HepG2 (cell line): ENCODE results near the gene FHIT. TPM values are rescaled to one million over a fixed set of nuclear protein-coding genes. Genes with fewer than 3 reads are reported as not detected.

ENCODE experiments used
- AKAP8 ChIP-seq: sonication (generic); formaldehyde crosslinking; IDR thresholded peaks from 2 replicates; pipeline ENCODE4 v1.5.1; 2020; ENCODE audit warnings: mild to moderate bottlenecking, missing genetic modification reagents
- MEIS2 ChIP-seq: sonication (generic); formaldehyde crosslinking; IDR thresholded peaks from 2 replicates; pipeline ENCODE4 v1.9.0; 2021; ENCODE audit warnings: mild to moderate bottlenecking, missing genetic modification reagents
- NR2F1 ChIP-seq, 2 experiments: fragments of 450-650 bp in 1 of 2; formaldehyde crosslinking in 1 of 2; IDR thresholded peaks; 2 replicates each; pipeline versions ENCODE4 v1.5.0 to v1.6.1; 2016 to 2020; ENCODE audit warnings: mild to moderate bottlenecking in 1 of 2, missing compliant biosample characterization in 1 of 2, missing genetic modification reagents in 1 of 2, moderate library complexity in 1 of 2
- SP4 ChIP-seq: sonication (generic); formaldehyde crosslinking; IDR thresholded peaks from 2 replicates; pipeline ENCODE4 v1.8.1; 2023; ENCODE audit warnings: mild to moderate bottlenecking, missing genetic modification reagents
- ZNF790 ChIP-seq: sonication (generic); formaldehyde crosslinking; IDR thresholded peaks from 2 replicates; pipeline ENCODE4 v1.8.0; 2022; ENCODE audit warnings: missing genetic modification reagents, mild to moderate bottlenecking, borderline replicate concordance
- ZSCAN25 ChIP-seq: sonication (generic); formaldehyde crosslinking; IDR thresholded peaks from 2 replicates; pipeline ENCODE4 v1.8.0; 2022; ENCODE audit warnings: mild to moderate bottlenecking, missing genetic modification reagents
- polyA plus RNA-seq, 8 experiments: library from polyadenylated mRNA; depleted of rRNA in 3 of 8; stranded (reverse) in 7 of 8; unstranded in 1 of 8; fragments of >200 nt; fragmentation: Illumina TruSeq in 4 of 8; extraction: Trizol in 4 of 8; gene quantifications; 2 replicates each; pipeline versions ENCODE4 v1.2.1 to v1.2.3, GENCODE V29; 2011 to 2016; ENCODE audit warnings: low read depth in 4 of 8, missing spikeins in 1 of 8, mixed read lengths in 1 of 8; ENCODE audit not compliant: insufficient read depth in 1 of 8
- total RNA-seq, 5 experiments: library from RNA; depleted of rRNA; stranded (reverse); fragments of >200 nt; fragmentation: Illumina TruSeq; extraction: Trizol; gene quantifications; 2 replicates each; pipeline ENCODE4 v1.2.3, GENCODE V29; 2016; ENCODE audit warnings: low read depth in 1 of 5
- TF ChIP-seq, protein P1 (sequence below): sonication (generic); formaldehyde crosslinking; IDR thresholded peaks from 2 replicates; pipeline ENCODE4 v1.5.0; 2020; ENCODE audit warnings: mild to moderate bottlenecking, missing genetic modification reagents, borderline replicate concordance
- TF ChIP-seq, protein P2 (sequence below): sonication (generic); formaldehyde crosslinking; conservative IDR thresholded peaks from 2 replicates; pipeline ENCODE4 v1.8.1; 2023; ENCODE audit warnings: missing genetic modification reagents
- TF ChIP-seq, protein P3 (sequence below): sonication (generic); formaldehyde crosslinking; IDR thresholded peaks from 2 replicates; pipeline ENCODE4 v1.4.0; 2020; ENCODE audit warnings: missing genetic modification reagents
- TF ChIP-seq, protein P4 (sequence below): sonication (generic); formaldehyde crosslinking; IDR thresholded peaks from 2 replicates; pipeline ENCODE4 v1.4.0; 2020; ENCODE audit warnings: missing genetic modification reagents, mild to moderate bottlenecking, borderline replicate concordance

The FHIT gene
- total and polyA plus RNA-seq, 2 of the 13 experiments (the other 11 are each of a cell fraction or from before 2014, with no cell fraction given), result 4.0 to 4.6 TPM

DNA sequence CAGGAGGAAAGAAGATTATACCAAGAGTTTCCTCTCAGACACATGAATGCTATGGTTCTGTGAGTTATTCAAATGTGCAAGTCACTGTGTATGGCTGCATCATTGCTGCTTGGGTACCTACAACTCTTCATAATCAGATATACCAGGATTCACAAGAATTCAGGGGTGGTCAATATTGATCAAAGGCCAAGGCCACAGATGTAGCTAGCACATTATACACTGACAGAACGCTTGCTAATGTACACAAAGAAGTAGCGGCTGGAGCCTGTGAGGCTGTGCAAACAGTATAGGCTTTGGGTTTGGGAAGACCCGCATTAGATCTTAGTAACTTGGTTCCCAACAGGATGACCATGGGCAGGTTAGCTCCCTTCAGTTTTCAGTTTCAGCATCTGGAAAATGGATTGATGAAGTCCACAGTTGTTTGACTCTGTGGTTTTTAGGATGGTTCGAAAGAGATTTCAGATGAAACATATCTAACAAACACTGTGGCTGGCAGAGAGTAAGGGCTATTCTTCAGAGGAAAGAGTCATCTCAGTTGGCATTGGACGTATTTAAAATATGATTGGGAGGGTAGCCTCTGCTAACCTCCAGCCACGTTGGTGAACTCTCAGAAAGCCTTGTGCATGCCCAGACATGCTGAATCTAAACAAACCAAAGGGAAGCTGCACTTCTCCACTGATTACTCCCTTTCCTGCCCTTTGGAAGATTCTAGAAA lies 1452.7 kb downstream of the FHIT start (continued):
- TF ChIP-seq, protein P1, sequence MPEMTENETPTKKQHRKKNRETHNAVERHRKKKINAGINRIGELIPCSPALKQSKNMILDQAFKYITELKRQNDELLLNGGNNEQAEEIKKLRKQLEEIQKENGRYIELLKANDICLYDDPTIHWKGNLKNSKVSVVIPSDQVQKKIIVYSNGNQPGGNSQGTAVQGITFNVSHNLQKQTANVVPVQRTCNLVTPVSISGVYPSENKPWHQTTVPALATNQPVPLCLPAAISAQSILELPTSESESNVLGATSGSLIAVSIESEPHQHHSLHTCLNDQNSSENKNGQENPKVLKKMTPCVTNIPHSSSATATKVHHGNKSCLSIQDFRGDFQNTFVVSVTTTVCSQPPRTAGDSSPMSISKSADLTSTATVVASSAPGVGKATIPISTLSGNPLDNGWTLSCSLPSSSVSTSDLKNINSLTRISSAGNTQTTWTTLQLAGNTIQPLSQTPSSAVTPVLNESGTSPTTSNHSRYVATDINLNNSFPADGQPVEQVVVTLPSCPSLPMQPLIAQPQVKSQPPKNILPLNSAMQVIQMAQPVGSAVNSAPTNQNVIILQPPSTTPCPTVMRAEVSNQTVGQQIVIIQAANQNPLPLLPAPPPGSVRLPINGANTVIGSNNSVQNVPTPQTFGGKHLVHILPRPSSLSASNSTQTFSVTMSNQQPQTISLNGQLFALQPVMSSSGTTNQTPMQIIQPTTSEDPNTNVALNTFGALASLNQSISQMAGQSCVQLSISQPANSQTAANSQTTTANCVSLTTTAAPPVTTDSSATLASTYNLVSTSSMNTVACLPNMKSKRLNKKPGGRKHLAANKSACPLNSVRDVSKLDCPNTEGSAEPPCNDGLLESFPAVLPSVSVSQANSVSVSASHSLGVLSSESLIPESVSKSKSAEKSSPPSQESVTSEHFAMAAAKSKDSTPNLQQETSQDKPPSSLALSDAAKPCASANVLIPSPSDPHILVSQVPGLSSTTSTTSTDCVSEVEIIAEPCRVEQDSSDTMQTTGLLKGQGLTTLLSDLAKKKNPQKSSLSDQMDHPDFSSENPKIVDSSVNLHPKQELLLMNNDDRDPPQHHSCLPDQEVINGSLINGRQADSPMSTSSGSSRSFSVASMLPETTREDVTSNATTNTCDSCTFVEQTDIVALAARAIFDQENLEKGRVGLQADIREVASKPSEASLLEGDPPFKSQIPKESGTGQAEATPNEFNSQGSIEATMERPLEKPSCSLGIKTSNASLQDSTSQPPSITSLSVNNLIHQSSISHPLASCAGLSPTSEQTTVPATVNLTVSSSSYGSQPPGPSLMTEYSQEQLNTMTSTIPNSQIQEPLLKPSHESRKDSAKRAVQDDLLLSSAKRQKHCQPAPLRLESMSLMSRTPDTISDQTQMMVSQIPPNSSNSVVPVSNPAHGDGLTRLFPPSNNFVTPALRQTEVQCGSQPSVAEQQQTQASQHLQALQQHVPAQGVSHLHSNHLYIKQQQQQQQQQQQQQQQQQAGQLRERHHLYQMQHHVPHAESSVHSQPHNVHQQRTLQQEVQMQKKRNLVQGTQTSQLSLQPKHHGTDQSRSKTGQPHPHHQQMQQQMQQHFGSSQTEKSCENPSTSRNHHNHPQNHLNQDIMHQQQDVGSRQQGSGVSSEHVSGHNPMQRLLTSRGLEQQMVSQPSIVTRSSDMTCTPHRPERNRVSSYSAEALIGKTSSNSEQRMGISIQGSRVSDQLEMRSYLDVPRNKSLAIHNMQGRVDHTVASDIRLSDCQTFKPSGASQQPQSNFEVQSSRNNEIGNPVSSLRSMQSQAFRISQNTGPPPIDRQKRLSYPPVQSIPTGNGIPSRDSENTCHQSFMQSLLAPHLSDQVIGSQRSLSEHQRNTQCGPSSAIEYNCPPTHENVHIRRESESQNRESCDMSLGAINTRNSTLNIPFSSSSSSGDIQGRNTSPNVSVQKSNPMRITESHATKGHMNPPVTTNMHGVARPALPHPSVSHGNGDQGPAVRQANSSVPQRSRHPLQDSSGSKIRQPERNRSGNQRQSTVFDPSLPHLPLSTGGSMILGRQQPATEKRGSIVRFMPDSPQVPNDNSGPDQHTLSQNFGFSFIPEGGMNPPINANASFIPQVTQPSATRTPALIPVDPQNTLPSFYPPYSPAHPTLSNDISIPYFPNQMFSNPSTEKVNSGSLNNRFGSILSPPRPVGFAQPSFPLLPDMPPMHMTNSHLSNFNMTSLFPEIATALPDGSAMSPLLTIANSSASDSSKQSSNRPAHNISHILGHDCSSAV, result no peak
- TF ChIP-seq, protein P2, sequence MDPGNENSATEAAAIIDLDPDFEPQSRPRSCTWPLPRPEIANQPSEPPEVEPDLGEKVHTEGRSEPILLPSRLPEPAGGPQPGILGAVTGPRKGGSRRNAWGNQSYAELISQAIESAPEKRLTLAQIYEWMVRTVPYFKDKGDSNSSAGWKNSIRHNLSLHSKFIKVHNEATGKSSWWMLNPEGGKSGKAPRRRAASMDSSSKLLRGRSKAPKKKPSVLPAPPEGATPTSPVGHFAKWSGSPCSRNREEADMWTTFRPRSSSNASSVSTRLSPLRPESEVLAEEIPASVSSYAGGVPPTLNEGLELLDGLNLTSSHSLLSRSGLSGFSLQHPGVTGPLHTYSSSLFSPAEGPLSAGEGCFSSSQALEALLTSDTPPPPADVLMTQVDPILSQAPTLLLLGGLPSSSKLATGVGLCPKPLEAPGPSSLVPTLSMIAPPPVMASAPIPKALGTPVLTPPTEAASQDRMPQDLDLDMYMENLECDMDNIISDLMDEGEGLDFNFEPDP (CRISPR knock-in tag), result no peak
- TF ChIP-seq NR2F1 (CRISPR knock-in tag; IDR thresholded peaks at IDR 0.05) (peak; percentile 76 to 89), AKAP8 (no peak), ZSCAN25 (CRISPR knock-in tag) (no peak), MEIS2 (CRISPR knock-in tag) (peak; percentile 93; the same call in 1 of the 2 replicates), ZNF790 (no peak), SP4 (CRISPR knock-in tag) (no peak)
- TF ChIP-seq, protein P3, sequence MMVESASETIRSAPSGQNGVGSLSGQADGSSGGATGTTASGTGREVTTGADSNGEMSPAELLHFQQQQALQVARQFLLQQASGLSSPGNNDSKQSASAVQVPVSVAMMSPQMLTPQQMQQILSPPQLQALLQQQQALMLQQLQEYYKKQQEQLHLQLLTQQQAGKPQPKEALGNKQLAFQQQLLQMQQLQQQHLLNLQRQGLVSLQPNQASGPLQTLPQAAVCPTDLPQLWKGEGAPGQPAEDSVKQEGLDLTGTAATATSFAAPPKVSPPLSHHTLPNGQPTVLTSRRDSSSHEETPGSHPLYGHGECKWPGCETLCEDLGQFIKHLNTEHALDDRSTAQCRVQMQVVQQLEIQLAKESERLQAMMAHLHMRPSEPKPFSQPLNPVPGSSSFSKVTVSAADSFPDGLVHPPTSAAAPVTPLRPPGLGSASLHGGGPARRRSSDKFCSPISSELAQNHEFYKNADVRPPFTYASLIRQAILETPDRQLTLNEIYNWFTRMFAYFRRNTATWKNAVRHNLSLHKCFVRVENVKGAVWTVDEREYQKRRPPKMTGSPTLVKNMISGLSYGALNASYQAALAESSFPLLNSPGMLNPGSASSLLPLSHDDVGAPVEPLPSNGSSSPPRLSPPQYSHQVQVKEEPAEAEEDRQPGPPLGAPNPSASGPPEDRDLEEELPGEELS (CRISPR knock-in tag), result peak; percentile 71; the same call in 1 of the 2 replicates
- TF ChIP-seq, protein P4, sequence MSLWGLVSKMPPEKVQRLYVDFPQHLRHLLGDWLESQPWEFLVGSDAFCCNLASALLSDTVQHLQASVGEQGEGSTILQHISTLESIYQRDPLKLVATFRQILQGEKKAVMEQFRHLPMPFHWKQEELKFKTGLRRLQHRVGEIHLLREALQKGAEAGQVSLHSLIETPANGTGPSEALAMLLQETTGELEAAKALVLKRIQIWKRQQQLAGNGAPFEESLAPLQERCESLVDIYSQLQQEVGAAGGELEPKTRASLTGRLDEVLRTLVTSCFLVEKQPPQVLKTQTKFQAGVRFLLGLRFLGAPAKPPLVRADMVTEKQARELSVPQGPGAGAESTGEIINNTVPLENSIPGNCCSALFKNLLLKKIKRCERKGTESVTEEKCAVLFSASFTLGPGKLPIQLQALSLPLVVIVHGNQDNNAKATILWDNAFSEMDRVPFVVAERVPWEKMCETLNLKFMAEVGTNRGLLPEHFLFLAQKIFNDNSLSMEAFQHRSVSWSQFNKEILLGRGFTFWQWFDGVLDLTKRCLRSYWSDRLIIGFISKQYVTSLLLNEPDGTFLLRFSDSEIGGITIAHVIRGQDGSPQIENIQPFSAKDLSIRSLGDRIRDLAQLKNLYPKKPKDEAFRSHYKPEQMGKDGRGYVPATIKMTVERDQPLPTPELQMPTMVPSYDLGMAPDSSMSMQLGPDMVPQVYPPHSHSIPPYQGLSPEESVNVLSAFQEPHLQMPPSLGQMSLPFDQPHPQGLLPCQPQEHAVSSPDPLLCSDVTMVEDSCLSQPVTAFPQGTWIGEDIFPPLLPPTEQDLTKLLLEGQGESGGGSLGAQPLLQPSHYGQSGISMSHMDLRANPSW (CRISPR knock-in tag), result no peak
